T-helper 1 cell treated with Interleukin-12 subunit alpha and Interleukin-12 subunit beta and Interleukin-4 antibody, amounts not matched to agents 30 ng/mL and 1 ng/mL, for 36 hours (primary cell): ENCODE data around the gene TMEM26. TPM values are rescaled to one million over a fixed set of nuclear protein-coding genes. Genes with fewer than 3 reads are reported as not detected.
"Not testable (repeated sequence)": the region's sequence is repeated elsewhere in the genome, so short reads cannot be mapped to it uniquely, and the experiment has no call there.

Source experiments
- intact Hi-C: fragments of 100-400 bp; cut with micrococcal nuclease; formaldehyde crosslinking; loops from one replicate; pipeline ENCODE4 v1.15.1; 2024
- total RNA-seq: library from RNA; stranded (reverse); gene quantifications from 2 replicates; pipeline ENCODE4 v1.2.3, GENCODE V29; 2022

The TMEM26 gene
- total RNA-seq, 1 donor from 2014 or later: not detected

DNA sequence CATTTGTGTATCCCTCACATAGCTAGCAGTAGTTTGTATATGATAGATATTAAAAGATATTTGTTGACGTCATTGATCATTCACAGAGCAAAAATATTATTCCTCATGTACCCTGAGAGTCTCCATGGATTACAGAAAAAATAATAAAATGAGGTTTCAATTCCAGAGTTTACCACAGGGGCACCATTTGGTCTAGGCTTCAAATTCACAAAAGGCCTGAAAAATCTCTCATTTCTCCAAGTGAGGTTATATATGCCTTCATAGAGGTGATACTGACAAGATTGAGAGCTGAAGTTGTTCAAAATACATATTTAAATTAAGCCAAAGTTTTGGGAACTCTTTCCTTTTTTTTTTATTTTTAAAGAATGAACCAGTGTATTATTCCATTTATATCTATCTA lies 52.7 kb downstream of the TMEM26 start:
- intact Hi-C loops: no loop called here

DNA sequence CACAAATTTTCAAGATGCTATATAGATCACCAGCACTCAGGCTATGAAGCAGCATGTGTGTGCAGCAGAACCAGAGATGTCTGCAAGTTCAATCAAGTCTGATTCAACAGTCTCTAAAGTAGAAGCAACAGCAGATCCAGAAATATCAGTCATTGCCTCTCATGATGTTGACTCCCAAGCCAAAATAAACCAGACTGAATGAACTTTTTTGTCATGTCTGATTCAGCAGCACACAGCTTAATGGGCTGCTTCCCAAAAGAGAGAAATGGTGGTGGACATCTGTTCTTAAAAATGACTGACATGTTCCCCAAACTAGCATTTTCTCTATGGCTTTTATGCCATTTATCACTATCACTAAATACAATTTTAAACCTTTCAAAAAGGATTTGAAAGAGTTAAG lies 53.8 kb downstream of the TMEM26 start:
- intact Hi-C loops: loop anchor here (5.0 kb wide), 1 partner anchor 112 kb away; no protein-coding TSS in a partner anchor

DNA sequence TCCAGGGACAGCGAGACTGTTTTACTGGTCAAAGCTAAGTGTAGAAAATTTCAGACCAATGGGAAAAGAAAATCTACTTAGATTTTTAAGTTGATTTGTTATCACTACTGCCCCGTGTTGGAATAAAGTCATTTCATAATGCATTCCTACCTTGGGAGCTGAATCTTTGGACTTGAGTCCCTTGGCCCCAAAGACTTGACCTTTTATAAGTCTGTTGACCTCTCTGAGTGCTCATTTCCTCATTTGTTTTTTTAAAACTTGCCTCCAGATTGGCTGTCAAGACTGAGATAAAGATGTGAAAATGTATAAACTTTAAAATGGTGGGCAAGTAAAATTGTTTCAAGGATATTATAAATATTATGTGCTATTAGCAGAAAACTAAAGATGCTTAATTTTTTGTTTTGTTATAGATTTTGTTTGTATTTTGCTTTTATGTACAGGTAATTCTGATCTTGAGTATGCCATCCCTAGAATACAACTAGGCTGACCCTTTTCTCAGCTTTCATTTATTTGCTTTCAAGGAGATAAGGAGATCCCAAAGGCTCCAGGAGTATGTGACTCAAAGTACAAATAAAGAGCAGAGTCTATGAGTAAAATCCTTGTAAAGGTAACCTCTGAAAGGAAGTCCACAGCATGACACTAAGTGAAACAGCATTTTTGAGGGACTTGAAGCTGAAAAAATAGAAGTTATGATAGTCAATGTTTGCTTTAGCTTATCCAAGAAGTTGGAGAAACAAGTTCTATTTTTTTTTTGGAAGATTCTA lies 54.6 kb downstream of the TMEM26 start:
- intact Hi-C loops: loop anchor here (5.0 kb wide), 1 partner anchor 111 kb away; no protein-coding TSS in a partner anchor

DNA sequence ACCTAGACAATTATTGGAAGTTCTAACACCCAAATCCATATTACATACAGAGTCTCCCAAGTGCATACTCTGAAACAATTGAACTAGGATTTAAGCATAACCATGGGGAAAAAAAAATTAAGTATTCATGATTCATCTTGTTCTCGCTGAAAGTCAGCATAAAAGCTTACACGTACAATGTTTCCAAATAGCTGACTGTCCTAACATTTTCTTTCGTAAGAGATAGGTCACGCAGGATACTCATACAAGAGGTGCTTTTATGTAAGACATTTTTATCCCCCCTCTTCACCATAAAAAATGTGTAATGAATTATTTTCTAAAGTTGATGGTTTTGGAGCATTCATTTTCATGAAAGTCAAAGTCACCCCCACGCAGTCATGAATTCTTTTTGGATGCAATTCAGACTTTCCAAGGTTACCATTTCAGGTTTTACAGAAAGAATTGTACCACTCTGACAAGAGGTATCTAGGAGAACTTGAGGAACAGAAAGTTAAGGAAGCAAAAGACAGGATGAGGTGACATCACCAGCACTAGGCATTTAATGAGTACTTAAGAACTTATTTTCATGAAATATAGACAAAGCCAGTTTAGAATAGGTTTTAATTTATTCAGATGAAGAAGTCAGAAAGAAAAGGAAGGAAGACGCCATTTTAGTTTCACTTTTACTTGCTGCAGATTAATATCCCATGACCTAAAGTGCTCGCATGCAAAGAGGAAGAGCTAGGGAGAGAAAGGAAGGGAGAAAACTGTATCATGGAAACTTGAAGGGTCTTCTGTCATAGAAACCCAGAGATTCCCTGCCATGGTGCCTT lies 55.8 kb downstream of the TMEM26 start:
- intact Hi-C loops: loop anchor here (5.0 kb wide), 1 partner anchor 110 kb away; no protein-coding TSS in a partner anchor

DNA sequence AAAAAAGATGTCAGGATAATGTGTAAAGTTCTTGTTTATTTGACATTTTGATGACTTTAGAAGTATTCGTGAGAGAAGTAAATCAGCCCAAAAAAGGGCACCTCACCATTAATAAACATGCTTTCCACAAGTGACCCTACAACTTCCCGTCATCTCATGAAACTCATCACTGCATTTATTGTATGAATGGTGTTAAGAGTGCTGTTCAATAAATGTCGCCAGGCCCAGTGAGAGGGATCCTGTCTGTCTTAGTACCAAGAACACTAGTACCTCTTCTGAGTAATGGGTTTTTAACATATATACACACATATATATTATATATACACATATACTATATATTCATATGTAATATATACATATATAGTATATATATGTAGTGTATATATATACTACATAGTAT lies 61.9 kb downstream of the TMEM26 start:
- intact Hi-C loops: no loop called here

DNA sequence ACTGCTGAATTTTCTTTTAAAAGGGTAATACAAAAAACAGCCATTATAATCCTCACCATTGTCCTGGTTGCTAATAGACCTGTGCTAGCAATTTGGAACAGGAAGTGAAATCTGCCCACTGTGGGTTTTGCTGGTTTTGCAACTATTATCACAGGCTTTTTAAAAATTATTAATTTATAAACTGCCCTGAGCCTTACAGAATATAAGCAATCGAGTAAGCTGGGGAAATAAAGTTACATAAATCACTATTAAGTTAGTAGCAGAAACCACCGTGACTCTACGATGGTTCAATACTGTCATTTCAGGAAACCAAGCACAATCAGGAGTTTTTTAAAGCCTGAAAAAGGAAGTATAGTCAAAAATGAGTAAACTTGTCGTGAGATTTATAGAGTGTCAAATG lies 62.3 kb downstream of the TMEM26 start:
- intact Hi-C loops: no loop called here

DNA sequence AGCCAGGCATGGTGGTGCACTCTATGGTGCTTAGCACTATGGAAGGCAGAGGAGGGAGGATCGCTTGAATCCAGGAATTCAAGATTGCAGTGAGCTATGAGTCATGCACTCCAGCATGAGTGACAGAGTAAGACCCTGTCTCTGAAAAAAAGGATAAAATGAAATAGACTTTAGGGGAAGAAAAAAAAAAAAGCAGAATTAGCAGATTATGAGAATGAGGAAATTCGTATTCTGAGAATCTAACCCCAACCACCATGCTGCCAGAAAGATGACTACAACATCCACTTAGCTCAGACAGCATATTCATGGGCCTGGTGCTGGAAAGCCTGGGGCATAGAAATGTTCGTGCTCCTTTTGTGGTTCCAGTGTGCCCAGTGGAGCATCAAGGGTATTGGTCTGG lies 63.3 kb downstream of the TMEM26 start:
- intact Hi-C loops: no loop called here

DNA sequence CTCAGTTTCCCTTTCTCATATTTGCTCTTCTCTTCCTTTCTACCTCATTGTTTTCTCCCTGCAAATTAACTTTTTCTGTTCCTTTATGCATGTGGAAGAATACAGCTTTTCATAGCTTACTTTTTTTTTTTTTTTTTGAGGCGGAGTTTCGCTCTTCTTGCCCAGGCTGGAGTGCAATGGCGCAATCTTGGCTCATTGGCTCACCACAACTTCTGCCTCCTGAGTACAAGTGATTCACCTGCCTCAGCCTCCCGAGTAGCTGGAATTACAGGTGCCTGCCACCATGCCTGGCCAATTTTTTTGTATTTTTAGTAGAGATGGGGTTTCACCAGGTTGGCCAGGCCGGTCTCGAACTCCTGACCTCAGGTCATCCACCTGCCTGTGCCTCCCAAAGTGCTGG lies 64.2 kb downstream of the TMEM26 start:
- intact Hi-C loops: not testable (repeated sequence)

DNA sequence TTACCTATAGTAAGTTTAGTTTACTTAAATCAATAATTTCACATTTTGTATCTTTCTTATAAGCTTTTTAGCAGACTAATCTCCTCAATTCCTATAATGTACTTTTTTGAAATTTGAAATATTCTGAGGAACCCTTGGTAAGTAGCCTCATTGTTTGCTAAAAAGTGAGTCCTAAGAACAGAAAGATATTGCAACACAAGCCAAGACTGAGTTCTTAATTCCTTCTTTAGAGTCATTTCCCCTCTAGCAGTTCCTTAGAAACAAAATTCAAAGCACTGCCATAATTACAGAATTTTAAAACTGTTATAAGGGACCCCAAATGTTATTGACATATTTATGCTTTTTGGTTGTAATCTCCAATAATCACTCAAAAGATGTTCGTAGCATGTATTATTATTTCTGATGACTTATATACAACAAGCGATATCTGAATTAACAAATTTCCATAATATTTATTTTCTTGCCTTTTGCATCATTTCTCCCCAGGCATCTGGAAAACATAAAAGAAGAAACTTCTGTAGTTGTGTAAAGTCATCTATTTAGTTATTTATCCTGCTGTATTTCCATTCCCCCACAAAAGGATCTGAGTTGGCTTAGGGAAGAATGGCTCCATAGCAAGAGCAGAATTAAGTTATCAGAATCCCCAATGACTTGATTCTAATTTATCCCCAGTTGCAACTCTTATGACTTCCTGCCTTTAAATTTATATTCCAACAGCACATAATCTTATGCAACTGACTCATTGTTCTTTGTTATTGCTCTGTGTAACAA lies 67.8 kb downstream of the TMEM26 start:
- intact Hi-C loops: no loop called here

DNA sequence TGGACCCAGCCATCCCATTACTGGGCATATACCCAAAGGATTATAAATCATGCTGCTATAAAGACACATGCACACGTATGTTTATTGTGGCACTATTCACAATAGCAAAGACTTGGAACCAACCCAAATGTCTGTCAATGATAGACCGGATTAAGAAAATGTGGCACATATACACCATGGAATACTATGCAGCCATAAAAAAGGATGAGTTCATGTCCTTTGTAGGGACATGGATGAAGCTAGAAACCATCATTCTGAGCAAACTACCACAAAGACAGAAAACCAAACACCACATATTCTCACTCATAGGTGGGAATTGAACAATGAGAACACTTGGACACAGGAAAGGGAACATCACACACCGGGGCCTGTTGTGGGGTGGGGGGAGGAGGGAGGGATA lies 72.0 kb downstream of the TMEM26 start:
- intact Hi-C loops: not testable (repeated sequence)

DNA sequence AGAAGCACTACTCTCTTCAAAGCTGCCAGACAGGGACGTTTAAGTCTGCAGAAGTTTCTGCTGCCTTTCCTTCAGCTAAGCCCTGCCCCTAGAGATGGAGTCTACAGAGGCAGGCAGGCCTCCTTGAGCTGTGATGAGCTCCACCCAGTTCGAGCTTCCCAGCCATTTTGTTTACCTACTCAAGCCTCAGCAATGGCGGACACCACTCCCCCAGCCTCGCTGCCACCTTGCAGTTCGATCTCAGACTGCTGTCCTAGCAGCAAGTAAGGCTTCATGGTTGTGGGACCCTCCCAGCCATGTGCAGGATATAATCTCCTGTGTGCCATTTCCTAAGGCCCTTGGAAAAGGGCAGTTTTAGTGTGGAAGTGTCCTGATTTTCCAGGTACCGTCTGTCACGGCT lies 74.3 kb downstream of the TMEM26 start:
- intact Hi-C loops: no loop called here

DNA sequence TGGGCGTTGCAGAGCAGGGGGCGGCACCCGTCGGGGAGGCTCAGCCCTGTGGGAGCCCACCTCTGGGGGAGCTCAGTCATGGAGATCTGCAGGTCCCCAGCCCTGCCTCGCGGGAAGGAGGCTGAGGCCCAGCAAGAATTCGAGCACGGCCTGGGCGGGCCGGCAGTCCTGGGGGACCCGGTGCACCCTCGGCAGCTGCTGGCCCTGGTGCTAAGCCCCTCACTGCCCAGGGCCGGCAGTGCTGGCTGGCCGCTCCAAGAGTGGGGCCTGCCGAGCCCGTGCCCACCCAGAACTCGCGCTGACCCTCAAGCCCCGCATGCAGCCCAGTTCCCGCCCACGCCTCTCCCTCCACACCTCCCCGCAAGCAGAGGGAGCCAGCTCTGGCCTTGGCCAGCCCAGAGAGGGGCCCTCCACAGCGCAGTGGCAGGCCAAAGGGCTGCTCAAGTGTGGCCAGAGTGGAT lies 76.2 kb downstream of the TMEM26 start:
- intact Hi-C loops: no loop called here

DNA sequence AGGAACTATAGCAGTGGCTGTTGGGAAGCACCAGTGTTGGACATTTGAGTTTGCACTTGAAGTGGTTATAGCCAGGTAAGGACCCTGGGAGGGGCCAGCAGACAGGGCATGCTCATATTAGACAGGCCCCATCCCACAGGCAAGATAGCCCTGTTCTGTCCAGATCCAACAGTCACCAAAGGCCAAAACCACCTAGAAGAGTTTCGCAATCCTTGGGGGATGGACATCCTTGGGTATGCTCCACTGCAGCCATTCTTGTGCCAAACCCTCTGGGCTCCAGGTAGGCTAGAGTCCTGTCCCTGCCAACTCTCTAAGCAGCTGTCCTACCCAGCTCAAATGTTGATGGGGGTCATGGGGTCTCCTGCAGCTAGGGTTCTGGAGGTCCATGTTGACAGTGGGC lies 76.8 kb downstream of the TMEM26 start:
- intact Hi-C loops: no loop called here

DNA sequence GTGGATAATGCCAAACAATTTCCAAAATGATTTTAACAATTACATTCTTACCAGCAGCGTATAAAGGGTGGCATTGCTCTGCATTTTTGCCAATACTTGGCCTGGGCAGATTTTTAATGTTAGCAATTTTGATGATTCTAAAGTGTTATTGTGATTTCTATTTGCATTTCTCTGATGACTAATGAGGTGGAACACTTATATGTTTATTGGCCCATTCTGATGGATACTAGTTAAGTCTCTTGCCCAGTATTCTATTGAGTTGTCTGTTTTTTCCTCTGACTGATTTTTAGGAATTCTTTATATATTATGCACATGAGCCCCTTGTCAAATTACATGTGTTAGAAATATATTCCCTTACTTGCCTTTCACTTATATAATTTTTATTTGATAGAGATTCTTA lies 86.8 kb downstream of the TMEM26 start:
- intact Hi-C loops: no loop called here

DNA sequence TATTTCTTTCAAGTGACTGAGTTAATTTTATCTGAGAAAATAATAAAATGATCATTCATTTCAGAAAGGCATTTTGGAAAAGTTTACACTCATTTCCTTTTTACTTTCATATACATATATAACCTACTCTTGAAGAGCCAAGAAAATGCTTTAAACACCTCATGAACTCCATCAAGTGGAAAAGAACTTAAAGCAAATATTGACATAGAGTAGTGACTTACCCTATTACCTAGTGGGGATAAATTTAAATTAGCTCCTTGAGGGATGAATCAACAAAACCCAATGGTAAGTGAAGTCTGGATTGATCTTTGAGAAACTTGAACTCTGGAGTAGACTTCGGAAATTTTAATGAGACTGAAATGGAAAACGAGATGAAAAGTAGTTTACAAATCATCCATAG lies 88.6 kb downstream of the TMEM26 start:
- intact Hi-C loops: no loop called here

DNA sequence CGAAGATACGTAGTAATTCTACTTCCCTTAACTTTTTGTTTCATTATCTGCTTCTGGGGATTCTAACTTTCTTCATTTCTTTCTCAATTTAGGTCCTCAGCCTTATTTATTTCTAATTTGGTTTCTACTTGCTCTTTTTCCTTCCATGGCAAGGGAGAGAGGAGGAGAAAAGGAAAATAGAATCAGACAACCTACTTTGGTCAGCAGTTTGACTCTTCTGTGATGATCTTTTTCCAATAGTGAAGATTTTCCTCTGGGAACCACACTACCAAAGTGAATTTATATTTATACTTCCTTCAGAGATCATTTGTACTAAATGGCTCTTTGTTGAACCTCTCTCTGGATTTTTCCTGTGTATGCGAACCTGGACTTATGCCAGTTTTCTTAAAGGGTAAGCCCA lies 90.2 kb downstream of the TMEM26 start:
- intact Hi-C loops: no loop called here

DNA sequence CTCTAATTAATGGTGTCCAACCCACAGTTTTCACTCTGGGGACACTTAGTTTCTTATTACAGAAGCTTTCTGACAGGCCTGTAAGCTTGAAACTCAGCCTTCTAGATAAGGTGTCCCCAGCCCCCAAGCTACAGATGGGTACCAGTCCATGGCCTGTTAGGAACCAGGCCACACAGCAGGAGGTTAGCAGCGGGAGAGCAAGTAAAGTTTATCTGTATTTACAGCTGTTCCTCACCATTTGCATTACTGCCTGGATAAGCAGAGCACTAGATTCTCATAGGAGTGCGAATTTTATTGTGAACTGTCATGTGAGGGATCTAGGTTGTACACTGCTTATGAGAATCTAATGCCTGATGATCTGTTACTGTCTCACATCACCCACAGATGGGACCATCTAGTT lies 93.7 kb downstream of the TMEM26 start:
- intact Hi-C loops: no loop called here

DNA sequence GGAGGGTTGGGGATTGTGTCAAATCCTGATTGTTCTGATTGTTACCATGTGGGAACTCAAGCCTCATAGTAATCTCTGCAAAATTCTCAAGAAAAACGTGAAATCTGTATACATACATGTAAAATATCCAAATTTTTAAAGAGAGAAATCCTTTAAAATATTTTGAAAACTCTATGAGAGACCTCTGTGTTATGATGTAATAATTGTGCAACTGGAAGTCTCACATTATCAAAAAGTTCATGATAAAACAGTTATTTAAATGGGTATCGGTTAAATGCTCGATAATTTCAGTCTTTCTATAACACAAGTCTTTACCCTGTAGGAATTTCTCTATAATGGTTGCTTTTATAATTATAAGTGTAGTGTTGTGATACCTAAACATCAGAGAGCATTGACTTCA lies 95.5 kb downstream of the TMEM26 start:
- intact Hi-C loops: no loop called here
